Stimulated activated CD4-positive, alpha-beta T cell treated with anti-CD3 and anti-CD28 coated beads, Interleukin-2, amount 100 ng/mL, for 48 hours (primary cell): ENCODE data around the gene TNIK.
"Not testable (repeated sequence)": the region's sequence is repeated elsewhere in the genome, so short reads cannot be mapped to it uniquely, and the experiment has no call there.

Experiments
- DNase-seq, 2 donors: peaks; one replicate each; pipeline ENCODE4 v3.0.0-alpha.2; 2020

Gene TNIK

GRCh38 chr3:171445620-171446204 is 14.5 kb downstream of the TNIK start:
- no peak for DNase-seq

- DNase-seq = no peak
These were observed 16.1 kb downstream of the TNIK start for GRCh38 chr3:171444001-171444690.

- no peak for DNase-seq
These were observed 16.8 kb downstream of the TNIK start for GRCh38 chr3:171443211-171443957.

- no peak for DNase-seq
These were observed 18.0 kb downstream of the TNIK start for GRCh38 chr3:171442184-171442583.

- no peak for DNase-seq
These were observed 18.8 kb downstream of the TNIK start for GRCh38 chr3:171441381-171441780.

GRCh38 chr3:171439996-171440395 is 20.2 kb downstream of the TNIK start:
- no peak for DNase-seq

- no peak for DNase-seq
These were observed 23.0 kb downstream of the TNIK start for GRCh38 chr3:171437115-171437756.

- DNase-seq = no peak
These were observed 23.8 kb downstream of the TNIK start for GRCh38 chr3:171436380-171436779.

- DNase-seq = no peak
These were observed 24.4 kb downstream of the TNIK start for GRCh38 chr3:171435757-171436156.

- no peak for DNase-seq
These were observed 25.1 kb downstream of the TNIK start for GRCh38 chr3:171435143-171435542.

- no peak for DNase-seq
These were observed 27.7 kb downstream of the TNIK start for GRCh38 chr3:171432548-171432947.

- DNase-seq = no peak
These were observed 28.7 kb downstream of the TNIK start for GRCh38 chr3:171431550-171431949.

GRCh38 chr3:171430530-171430929 is 29.7 kb downstream of the TNIK start:
- DNase-seq = no peak

- no peak for DNase-seq
These were observed 30.6 kb downstream of the TNIK start for GRCh38 chr3:171429635-171430034.

- DNase-seq = no peak
These were observed 31.3 kb downstream of the TNIK start for GRCh38 chr3:171428892-171429291.

GRCh38 chr3:171428321-171428787 is 31.9 kb downstream of the TNIK start:
- DNase-seq = no peak

- DNase-seq = no peak
These were observed 32.4 kb downstream of the TNIK start for GRCh38 chr3:171427771-171428320.

GRCh38 chr3:171424063-171424462 is 36.1 kb downstream of the TNIK start:
- not testable (repeated sequence) for DNase-seq

- not testable (repeated sequence) for DNase-seq
These were observed 37.4 kb downstream of the TNIK start for GRCh38 chr3:171422855-171423254.

GRCh38 chr3:171420667-171421066 is 39.5 kb downstream of the TNIK start:
- no peak for DNase-seq

GRCh38 chr3:171419457-171419856 is 40.7 kb downstream of the TNIK start:
- DNase-seq = no peak

- no peak for DNase-seq
These were observed 42.4 kb downstream of the TNIK start for GRCh38 chr3:171417813-171418212.

GRCh38 chr3:171417137-171417536 is 43.1 kb downstream of the TNIK start:
- no peak for DNase-seq
